SH-SY5Y (cell line): ENCODE data around the gene PHYHD1.

Experiments
- GATA2 ChIP-seq: IDR thresholded peaks from 2 replicates; pipeline ENCODE4 v1.6.1; 2011; ENCODE audit warnings: mild to moderate bottlenecking, low read depth, low read length
- GATA3 ChIP-seq: IDR thresholded peaks from 2 replicates; pipeline ENCODE4 v1.6.1; 2011; ENCODE audit warnings: low read depth, mild to moderate bottlenecking, low read length, moderate library complexity

- TF ChIP-seq GATA3 (no peak), GATA2 (no peak)
Observed at GRCh38 chr9:128921881-128922763, 1.3 kb downstream of the PHYHD1 start.
